NCI-H146 (cell line): ENCODE data around the gene EPS15.
"Not testable (repeated sequence)": the region's sequence is repeated elsewhere in the genome, so short reads cannot be mapped to it uniquely, and the experiment has no call there.

ENCODE experiments used
- DNase-seq: peaks from one replicate; lab custom pipeline; 2025; lab: John Stamatoyannopoulos, UW

The EPS15 gene

GRCh38 chr1:51423073-51423821, 95.8 kb downstream of the EPS15 start:
- no peak for DNase-seq

DNA sequence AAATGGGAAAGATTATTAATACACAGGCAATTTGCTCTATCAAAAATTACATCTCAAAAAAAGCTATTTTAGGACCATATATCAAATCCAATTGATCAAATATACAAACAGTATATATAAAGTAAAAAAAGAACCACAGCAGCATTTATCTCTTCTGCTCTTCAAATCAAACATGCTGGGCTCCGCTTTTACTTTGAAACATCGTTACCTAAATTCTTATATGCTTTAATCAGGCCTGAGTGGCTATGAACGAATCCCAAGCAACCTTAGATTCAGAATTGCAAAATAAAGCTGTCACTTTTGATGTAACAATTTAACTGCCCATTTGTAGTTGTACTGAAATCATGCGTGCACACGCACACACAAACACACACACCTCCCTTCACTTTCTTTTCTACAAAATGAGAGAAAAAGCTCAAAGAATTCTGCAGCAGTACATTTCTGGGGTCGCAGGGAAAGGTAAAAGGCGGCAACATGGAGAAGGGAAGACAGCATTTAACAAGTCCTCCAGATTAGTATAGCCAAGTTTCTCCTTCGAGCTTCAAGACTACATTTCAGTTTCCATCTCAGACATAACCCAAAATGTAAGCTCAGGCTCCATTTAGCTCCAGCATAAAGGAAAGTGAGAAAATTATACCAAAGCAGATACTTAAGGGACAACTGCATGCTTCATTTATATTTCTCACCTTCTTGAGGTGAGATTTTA, 96.5 kb downstream of the EPS15 start:
- DNase-seq: no peak

DNA sequence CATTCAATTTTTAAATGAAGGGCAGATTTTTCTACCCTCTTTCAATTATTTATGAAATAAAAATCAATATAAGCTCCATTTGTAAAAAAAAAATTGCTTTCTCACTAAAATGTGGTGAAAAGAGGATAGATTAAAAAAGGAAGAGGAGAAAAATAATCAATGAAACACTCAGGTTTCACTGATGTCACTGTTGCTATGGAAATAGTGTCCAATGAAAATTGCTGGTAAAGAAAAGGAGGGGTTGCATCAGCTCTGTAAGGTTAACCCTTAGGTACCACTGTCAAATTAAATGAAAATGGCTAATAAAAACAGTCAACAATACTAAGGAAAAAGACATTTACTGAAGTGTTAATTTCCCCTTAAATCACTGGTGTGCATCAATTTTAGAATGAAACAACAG, 97.1 kb downstream of the EPS15 start:
- peak; percentile 36 for DNase-seq

DNA sequence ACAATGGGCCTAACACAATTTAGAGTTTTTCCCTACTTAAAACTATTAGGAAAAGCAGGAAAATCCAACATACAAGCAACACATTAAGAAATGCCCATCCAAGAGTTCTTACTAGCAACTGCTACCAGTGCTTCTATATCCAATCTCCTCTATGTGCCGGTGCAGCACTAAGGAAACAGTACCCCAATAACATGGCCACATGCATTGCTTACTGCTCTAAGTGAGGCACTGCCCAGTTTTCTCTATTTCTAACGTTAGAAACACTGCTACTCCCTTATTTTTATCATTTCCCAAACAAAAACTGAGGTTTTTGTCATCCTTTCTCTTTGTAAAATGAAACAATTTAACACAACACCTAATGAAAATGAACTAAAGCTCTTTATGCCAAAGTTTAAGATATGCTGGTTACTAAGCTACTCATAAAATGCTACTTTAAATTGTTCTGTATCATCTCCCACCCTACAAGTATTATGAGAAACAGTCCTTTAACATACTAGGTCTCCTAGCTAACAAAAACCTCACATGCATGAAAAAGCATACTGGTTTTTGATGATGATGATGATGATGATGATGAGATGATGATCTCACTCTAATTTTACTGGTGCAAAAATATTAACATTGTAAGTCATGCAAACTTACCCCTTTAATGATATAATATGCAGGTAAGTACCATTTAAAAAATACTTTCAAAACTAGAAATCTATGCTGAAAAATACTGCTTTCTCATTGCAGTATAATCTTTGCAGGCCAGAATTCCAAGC, 98.0 kb downstream of the EPS15 start:
- DNase-seq: no peak

GRCh38 chr1:51418384-51418959, 100.6 kb downstream of the EPS15 start:
- no peak for DNase-seq

- no peak for DNase-seq
These were observed 101.3 kb downstream of the EPS15 start for GRCh38 chr1:51417496-51418383.

- no peak for DNase-seq
These were observed 102.2 kb downstream of the EPS15 start for GRCh38 chr1:51416910-51417309.

- DNase-seq: no peak
These were observed 103.1 kb downstream of the EPS15 start for GRCh38 chr1:51415963-51416362.

GRCh38 chr1:51414811-51415210, 104.3 kb downstream of the EPS15 start:
- DNase-seq: no peak

GRCh38 chr1:51411820-51412219, 107.2 kb downstream of the EPS15 start:
- DNase-seq: not testable (repeated sequence)

- DNase-seq: no peak
These were observed 108.3 kb downstream of the EPS15 start for GRCh38 chr1:51410568-51411460.

GRCh38 chr1:51409755-51410541, 109.1 kb downstream of the EPS15 start:
- DNase-seq: not testable (repeated sequence)

DNA sequence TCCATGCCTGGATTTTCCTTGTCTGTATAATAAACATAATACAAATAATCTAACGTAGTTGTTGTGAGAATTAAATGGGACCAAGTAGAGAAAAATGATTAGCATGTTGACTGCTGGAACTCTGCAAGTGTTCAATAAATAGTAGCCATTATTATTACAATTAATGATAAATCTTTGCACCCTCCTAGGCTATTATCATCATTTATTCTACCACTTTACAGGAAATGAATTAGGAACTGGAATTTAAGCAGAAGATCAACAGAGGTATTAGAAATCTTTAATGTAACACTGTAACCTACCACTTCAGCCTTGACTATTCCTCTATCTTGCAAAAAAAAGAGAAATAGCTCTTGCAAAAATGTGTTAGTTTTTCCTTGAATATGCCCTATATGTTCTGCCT, 126.8 kb downstream of the EPS15 start:
- DNase-seq: no peak

- not testable (repeated sequence) for DNase-seq
These were observed 128.4 kb downstream of the EPS15 start for GRCh38 chr1:51390641-51391040.

DNA sequence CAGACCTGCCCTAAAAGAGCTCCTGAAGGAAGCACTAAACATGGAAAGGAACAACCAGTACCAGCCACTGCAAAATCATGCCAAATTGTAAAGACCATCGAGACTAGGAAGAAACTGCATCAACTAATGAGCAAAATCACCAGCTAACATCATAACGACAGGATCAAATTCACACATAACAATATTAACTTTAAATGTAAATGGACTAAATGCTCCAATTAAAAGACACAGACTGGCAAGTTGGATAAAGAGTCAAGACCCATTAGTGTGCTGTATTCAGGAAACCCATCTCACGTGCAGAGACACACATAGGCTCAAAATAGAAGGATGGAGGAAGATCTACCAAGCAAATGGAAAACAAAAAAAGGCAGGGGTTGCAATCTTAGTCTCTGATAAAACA, 131.8 kb downstream of the EPS15 start:
- not testable (repeated sequence) for DNase-seq

DNA sequence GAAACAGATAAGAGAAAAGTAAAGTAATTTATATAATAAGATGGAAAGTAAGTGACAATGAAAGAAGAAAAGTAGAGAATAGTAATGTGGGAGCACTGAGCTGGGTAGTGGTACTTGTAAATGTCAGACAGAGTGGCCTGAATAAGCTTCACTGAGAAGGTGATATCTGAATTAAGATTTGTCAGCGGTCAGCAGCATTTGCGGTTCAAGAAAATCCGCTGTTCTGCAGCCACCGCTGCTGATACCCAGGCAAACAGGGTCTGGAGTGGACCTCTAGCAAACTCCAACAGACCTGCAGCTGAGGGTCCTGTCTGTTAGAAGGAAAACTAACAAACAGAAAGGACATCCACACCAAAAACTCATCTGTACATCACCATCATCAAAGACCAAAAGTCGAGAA, 132.8 kb downstream of the EPS15 start:
- not testable (repeated sequence) for DNase-seq

GRCh38 chr1:51385776-51386175, 133.3 kb downstream of the EPS15 start:
- DNase-seq: no peak

GRCh38 chr1:51381964-51382363, 137.1 kb downstream of the EPS15 start:
- no peak for DNase-seq

DNA sequence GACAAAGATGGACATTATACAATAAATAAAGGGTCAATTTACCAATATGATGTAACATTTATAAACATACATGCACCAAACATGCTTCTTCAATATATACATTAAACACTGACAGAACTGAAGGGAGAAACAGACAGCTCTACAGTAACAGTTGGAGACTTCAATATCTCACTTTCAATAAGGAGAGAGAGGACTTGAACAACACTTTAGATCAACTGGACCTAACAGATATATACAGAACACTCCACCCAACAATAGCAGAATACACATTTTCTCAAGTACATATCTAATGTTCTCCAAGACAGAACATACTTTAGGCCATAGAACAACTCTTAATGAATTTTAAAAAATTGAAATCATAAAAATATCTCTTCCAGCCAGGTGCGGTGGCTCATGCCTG, 138.1 kb downstream of the EPS15 start:
- DNase-seq: no peak

DNA sequence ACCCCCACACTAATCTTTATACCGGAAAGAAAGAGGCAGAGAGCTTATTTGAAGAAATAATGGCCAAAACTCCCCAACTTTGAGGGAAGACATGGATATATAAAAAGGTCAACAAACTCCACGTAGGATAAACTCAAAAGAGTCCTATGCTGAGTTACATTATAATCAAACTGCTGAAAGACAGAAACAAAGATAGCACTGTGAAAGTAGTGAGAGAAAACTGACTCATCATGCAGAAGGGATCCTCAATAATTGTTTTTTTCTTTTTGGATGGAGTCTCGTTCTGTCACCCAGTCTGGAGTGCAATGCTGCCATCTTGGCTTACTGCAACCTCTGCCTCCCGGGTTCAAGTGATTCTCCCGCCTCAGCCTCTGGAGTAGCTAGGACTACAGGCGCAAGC, 140.2 kb downstream of the EPS15 start:
- no peak for DNase-seq
